ENCODE measurements around the gene GRN. TPM values are rescaled to one million over a fixed set of nuclear protein-coding genes. Genes with fewer than 3 reads are reported as not detected.

GRN gene
- total and polyA plus RNA-seq, 2 donors (not counting 3 experiments of a cell fraction or from before 2014, with no cell fraction given) = 343 to 1,034 TPM

GRCh38 chr17:44362459-44362948, 17.4 kb downstream of the GRN start:
- no peak for TF ChIP-seq POLR2AphosphoS5 (IDR thresholded peaks at IDR 0.05; ENCODE audit: insufficient read depth, low read depth, low read length)
- TF ChIP-seq FOS (IDR thresholded peaks at IDR 0.05; ENCODE audit: borderline replicate concordance, insufficient read depth, low read length) = no peak
- TF ChIP-seq POLR2A (IDR thresholded peaks at IDR 0.05; ENCODE audit: low read depth, low read length) = no peak
- no peak for TF ChIP-seq CTCF (IDR thresholded peaks at IDR 0.05; ENCODE audit: extremely low read depth in 1 of 2, insufficient read depth in 1 of 2, low read depth in 1 of 2, low read length in 2 of 2)
- no peak for TF ChIP-seq GATA2 (IDR thresholded peaks at IDR 0.05; ENCODE audit: insufficient read depth, insufficient read length, low read depth, low read length)
- no peak for TF ChIP-seq JUN (IDR thresholded peaks at IDR 0.05; ENCODE audit: borderline replicate concordance, insufficient read depth, insufficient read length, low read depth)
- TF ChIP-seq EZH2 (IDR thresholded peaks at IDR 0.05; ENCODE audit: borderline replicate concordance, low read depth, low read length, severe bottlenecking) = no peak
- ChIA-PET POLR2A (interaction anchor here (0.9 kb wide), 1 partner anchor 9 kb away, joined by 3 read pairs; no protein-coding TSS in a partner anchor), CTCF (interaction anchor here (0.6 to 4.1 kb wide), 14 partner anchors 9 to 194 kb away, joined by 3 to 39 read pairs (median 8); partner anchors contain the start of gene GRN)
- H3K4me1 ChIP-seq (ENCODE audit: control insufficient read depth, extremely low read depth, insufficient read depth, low read length) = peaks cover 5% of the 10 kb centered on the region
- peak; percentile 14 for DNase-seq (ENCODE audit: low read depth, low spot score)
- BruUV-seq (replicated peaks) = no TSS peak
- H3K36me3 ChIP-seq (ENCODE audit: control insufficient read depth in 2 of 2, extremely low read depth in 1 of 2, insufficient read depth in 2 of 2, low read length in 2 of 2) = no peaks in the 10 kb centered on the region
- H3K27ac ChIP-seq (ENCODE audit: insufficient read depth, low read depth, low read length) = no peak overlapping the region
- intact Hi-C loops (cut with micrococcal nuclease) (no loop called here), dilution Hi-C loops (cut with MboI; ENCODE audit: extremely low pct_ligation_motif_present, low sequenced_read_pairs) (no loop called here)
- no peak for FAIRE-seq
- no peaks in the 10 kb centered on the region for H4K20me1 ChIP-seq (replicated peaks; ENCODE audit: control insufficient read depth, extremely low read depth, insufficient read depth, low read length)
- H3K9ac ChIP-seq (replicated peaks; ENCODE audit: extremely low read depth, insufficient read depth, low read length) = peak overlapping the region; percentile 63
- peak overlapping the region; percentile 62 for H3K4me2 ChIP-seq (ENCODE audit: insufficient read depth, low read length)
- peak overlapping the region; percentile 20 for H2AFZ ChIP-seq (ENCODE audit: low read depth, low read length)
- H3K4me3 ChIP-seq (replicated peaks in 1 of 3; ENCODE audit: insufficient read depth in 1 of 3, low read depth in 1 of 3, low read length in 3 of 3) = peak overlapping the region; percentile 33 to 85 (median 37)
- no peaks in the 10 kb centered on the region for H3K79me2 ChIP-seq (ENCODE audit: control insufficient read depth, insufficient read depth, low read length)
- no peaks in the 10 kb centered on the region for H3K9me1 ChIP-seq (replicated peaks; ENCODE audit: control insufficient read depth, extremely low read depth, insufficient read depth, low read length)
- no peaks in the 10 kb centered on the region for H3K9me3 ChIP-seq (replicated peaks; ENCODE audit: control insufficient read depth, insufficient read depth, low read length)
- H3K27me3 ChIP-seq (ENCODE audit: control insufficient read depth in 2 of 2, insufficient read depth in 2 of 2, low read length in 2 of 2) = peaks cover 6 to 8% of the 10 kb centered on the region in 2 experiments

All from endothelial cell of umbilical vein (primary cell).